GM18520 (cell line): Measurements from ENCODE around the gene IFT80.

Experiments used
- ATAC-seq: cut with Tn5 transposase; IDR thresholded peaks from one replicate; pipeline ENCODE4 v1.9.1; 2021; ENCODE audit not compliant: unreplicated experiment

The IFT80 gene

DNA sequence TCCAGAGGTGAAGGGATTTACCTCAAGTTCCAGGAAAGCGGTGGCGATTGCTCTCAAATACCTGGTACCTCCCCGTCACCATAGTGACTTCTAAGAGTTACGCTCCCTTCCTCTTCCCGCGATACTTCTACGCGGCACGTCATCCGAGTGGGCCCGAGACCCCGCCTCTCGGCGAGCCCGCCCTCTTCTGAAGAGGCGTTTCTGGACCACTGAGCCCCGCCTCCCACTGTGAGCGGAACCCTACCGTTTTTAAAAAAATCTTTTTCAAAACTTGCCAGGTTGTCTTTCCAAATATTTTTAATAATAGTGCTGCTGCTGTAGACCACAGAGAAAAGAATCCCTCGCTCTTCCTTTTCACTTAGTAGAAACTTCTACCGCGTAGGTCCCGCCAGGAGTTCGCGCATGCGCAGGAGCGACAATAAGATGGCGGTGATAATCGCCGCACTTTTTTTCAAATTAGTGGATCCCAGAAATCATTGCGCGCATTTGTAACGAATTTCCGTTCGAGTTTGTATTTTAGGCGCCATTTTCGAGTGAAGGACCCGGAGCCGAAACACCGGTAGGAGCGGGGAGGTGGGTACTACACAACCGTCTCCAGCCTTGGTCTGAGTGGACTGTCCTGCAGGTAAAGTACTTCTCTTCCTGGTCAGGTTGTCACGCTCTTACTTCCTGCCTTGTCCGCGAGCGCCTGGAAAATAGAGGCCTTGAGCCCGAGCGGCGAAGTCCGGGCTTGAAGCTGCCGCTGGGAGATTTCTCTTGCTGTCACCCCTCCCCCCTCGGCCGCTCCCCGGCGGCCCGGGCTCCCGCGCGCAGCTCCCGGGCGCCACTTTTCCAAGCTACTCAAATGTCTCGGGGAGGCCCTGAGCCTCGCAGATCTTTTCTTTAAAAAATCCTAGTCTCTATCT lies at the start of gene IFT80, which contains the start of gene SMC4:
IFT80 (minus strand) TSS at position 101 of the 905 bp plus-strand sequence. CDS start 14,625 bp downstream, outside the sequence.
SMC4 (plus strand) TSS at position 526 of the 905 bp plus-strand sequence. CDS start 1,177 bp downstream, outside the sequence.
- peak; percentile 93 for ATAC-seq

- ATAC-seq, result no peak
Measured at GRCh38 chr3:160447544-160447943, 48.5 kb upstream of the IFT80 start.

- no peak for ATAC-seq
Measured at GRCh38 chr3:160446522-160447056, 47.6 kb upstream of the IFT80 start.

DNA sequence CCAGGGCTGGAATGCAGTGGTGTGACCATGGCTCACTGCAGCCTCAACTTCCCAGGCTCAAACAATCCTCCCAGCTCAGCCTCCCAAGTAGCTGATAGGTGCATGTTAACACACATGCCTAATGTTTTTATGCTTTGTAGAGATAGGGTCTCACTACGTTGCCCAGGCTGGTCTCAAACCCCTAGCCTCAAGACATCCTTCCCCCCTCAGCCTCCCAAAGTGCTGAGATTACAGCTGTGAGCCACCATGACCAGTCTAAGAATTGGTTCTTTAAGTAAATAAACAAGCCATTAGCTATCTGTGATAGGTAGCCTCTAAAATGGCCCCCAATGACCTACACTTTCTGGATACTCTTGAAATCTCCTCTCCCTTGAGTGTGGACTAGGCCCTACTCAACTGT lies 46.8 kb upstream of the IFT80 start:
- no peak for ATAC-seq

- no peak for ATAC-seq
Measured at GRCh38 chr3:160444411-160444810, 45.4 kb upstream of the IFT80 start.

- no peak for ATAC-seq
Measured at GRCh38 chr3:160440687-160441086, 41.7 kb upstream of the IFT80 start.

DNA sequence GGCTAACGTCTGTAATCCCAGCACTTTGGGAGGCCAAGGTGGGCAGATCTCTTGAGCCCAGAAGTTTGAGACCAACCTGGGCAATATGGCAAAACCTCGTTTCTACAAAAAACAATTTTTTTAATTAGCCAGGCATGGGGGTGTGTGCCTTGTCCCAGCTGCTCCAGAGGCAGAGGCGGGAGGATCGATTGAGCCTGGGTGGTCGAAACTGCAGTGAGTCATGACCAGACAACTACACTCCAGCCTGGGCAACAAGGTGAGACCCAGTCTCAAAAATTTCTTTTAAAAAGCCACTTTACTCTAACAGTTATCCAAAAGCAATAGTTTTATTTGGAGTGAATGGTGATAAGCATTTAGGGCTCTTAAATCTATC lies 38.0 kb upstream of the IFT80 start:
- ATAC-seq, result no peak

DNA sequence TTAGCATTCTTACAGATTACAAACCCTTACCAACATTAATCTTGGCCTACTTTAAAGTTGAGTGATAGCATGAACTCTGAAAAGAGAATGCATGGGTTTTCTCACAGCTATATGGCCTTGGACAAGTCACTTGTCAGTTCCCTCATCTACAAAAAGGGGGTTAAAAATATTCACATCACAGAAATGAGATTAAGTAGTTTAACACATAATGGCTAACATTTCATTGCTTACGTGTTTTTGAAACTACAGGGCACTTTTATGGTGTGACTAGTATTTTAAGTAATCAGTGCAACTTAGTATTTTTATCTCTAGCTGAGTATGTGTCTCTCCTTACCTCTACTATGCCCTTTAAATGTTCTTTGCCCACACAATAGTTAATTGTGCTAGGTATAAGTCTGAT lies 36.7 kb upstream of the IFT80 start:
- ATAC-seq, result no peak

- no peak for ATAC-seq
Measured at GRCh38 chr3:160435095-160435494, 36.1 kb upstream of the IFT80 start.

DNA sequence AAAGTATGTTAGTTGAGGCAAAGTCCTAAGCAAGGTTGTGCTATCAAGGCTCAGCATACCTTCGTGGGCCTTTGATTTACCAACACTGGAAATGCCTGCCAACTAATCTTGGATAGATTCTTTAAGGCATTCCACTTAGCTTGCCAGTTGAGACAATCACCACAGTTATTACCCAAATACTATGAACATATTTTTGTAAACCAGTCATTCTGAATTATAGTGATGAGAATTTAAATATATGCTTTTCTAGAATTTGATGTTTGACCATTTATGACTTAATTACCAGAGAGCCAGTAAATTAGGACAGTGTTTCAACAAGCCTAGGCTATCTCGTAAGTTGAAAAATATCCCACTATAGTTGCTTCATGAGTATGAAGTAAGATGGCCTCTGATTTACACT lies 35.0 kb upstream of the IFT80 start:
- no peak for ATAC-seq

GRCh38 chr3:160427832-160428424 lies 28.9 kb upstream of the IFT80 start:
- no peak for ATAC-seq

- no peak for ATAC-seq
Measured at GRCh38 chr3:160417311-160417710, 18.3 kb upstream of the IFT80 start.

DNA sequence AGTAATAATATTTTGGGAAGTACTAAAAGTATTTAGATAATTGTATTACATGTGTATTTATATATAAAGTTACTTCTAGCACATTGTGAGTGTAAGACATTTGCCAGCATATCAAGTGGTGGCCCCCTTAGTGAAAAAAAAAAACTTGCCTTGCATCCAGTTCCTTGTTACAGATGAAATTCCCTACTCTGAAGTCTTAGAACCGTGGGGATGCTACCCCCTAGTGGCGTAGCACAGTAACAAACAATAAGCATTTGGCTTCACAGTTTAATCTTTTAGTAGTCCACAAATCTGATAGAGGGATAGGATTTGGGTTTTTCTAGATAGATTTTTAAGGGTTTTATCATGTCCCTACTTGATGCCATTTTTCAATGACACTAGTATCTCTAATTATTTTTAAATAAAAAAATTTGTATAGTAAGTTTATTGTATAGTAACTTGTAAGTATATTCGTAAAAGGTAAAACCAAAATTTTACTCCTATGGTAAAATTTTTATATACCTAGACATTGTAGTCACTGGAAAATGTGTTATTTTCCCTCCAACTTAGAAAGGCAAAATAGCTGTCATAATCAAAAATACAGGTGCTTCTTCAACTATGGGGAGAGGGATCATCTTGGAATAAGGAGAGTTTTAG lies 14.7 kb upstream of the IFT80 start:
- peak; percentile 66 for ATAC-seq

- no peak for ATAC-seq
Measured at GRCh38 chr3:160412477-160412876, 13.5 kb upstream of the IFT80 start.

DNA sequence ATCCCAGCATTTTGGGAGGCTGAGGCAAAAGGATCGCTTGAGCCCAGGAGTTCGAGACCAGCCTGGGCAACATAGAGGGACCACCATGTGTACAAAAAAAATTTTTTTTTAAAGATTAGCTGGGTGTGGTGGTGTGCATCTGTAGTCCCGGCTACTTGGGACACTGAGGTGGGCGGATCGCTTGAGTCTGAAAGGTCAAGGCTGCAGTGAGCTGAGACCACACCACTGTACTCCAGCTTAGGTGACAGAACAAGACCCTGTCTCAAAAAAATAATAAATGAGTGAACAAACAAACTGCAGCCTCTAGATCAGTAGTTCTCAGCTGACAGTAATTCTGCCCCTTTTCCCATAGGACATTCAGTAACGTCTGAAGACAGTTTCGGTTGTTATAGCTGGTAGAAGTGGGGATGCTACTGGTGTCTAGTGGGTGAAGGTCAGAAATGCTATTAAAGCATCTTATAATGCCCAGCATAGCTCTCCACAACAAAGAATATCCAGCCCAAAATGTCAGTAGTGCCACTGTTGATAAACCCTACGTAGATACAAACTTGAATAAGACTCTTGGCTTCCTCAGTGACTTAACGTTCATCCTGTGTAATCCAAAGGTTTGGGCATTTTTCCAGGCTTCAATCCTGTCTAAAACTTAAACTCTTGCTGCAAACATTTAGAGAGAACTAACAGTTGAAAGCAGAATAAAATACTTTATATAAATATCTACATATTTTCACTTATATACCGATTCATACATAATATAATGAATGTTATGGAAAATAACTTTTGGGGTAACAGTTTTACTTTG lies 11.0 kb upstream of the IFT80 start:
- ATAC-seq, result no peak

- no peak for ATAC-seq
Measured at GRCh38 chr3:160403796-160404470, 4.9 kb upstream of the IFT80 start.

- no peak for ATAC-seq
Measured at GRCh38 chr3:160403028-160403545, 4.1 kb upstream of the IFT80 start.

- ATAC-seq, result no peak
Measured at GRCh38 chr3:160402221-160403027, 3.4 kb upstream of the IFT80 start.
